HEK293 (cell line): ENCODE measurements around the gene PPM1K.
A peak's percentile ranks its signal among the peaks of the same experiment; 100 is the strongest.

Experiments
- KLF9 ChIP-seq: fragments of 450-650 bp; formaldehyde crosslinking; IDR thresholded peaks from 2 replicates; pipeline ENCODE4 v1.5.1; 2016; ENCODE audit warnings: missing biosample characterization, missing genetic modification characterization, low read depth
- PRDM1 ChIP-seq: fragments of 450-650 bp; formaldehyde crosslinking; IDR thresholded peaks from 2 replicates; pipeline ENCODE4; 2016; ENCODE audit warnings: missing biosample characterization, missing genetic modification characterization
- PRDM4 ChIP-seq: fragments of 450-650 bp; formaldehyde crosslinking; IDR thresholded peaks from 2 replicates; pipeline ENCODE4 v1.5.1; 2017; ENCODE audit warnings: missing biosample characterization, missing genetic modification characterization
- REST ChIP-seq: fragments of 450-650 bp; formaldehyde crosslinking; IDR thresholded peaks from 2 replicates; pipeline ENCODE4 v1.5.1; 2016; ENCODE audit warnings: missing biosample characterization, missing genetic modification characterization
- SP2 ChIP-seq: fragments of 450-650 bp; formaldehyde crosslinking; IDR thresholded peaks from 2 replicates; pipeline ENCODE4 v1.5.1; 2016; ENCODE audit warnings: missing biosample characterization, missing genetic modification characterization
- TSHZ1 ChIP-seq: fragments of 450-650 bp; formaldehyde crosslinking; IDR thresholded peaks from 2 replicates; pipeline ENCODE4 v1.5.1; 2016; ENCODE audit warnings: missing biosample characterization, missing genetic modification characterization, borderline replicate concordance
- YY2 ChIP-seq: fragments of 450-650 bp; formaldehyde crosslinking; IDR thresholded peaks from 2 replicates; pipeline ENCODE4 v1.5.1; 2016; ENCODE audit warnings: missing biosample characterization, missing genetic modification characterization
- ZBTB11 ChIP-seq: fragments of 450-650 bp; formaldehyde crosslinking; conservative IDR thresholded peaks from 2 replicates; pipeline ENCODE4 v1.5.1; 2016; ENCODE audit warnings: low read depth, missing biosample characterization, missing genetic modification characterization
- ZBTB20 ChIP-seq: fragments of 450-650 bp; formaldehyde crosslinking; IDR thresholded peaks from 2 replicates; pipeline ENCODE4 v1.5.1; 2016; ENCODE audit warnings: missing biosample characterization, missing genetic modification characterization
- ZBTB48 ChIP-seq: fragments of 450-650 bp; formaldehyde crosslinking; IDR thresholded peaks from 2 replicates; pipeline ENCODE4 v1.5.1; 2016; ENCODE audit warnings: missing biosample characterization, missing genetic modification characterization
- ZBTB8A ChIP-seq: fragments of 450-650 bp; formaldehyde crosslinking; IDR thresholded peaks from 2 replicates; pipeline ENCODE4 v1.5.1; 2016; ENCODE audit warnings: missing biosample characterization, missing genetic modification characterization
- ZIC2 ChIP-seq: fragments of 450-650 bp; formaldehyde crosslinking; IDR thresholded peaks from 2 replicates; pipeline ENCODE4 v1.5.1; 2016; ENCODE audit warnings: missing biosample characterization, missing genetic modification characterization
- ZNF202 ChIP-seq: fragments of 450-650 bp; formaldehyde crosslinking; IDR thresholded peaks from 2 replicates; pipeline ENCODE4 v1.5.1; 2016; ENCODE audit warnings: missing biosample characterization, missing genetic modification characterization, borderline replicate concordance
- ZNF239 ChIP-seq: fragments of 450-650 bp; formaldehyde crosslinking; IDR thresholded peaks from 2 replicates; pipeline ENCODE4 v1.5.1; 2016; ENCODE audit warnings: missing biosample characterization, missing genetic modification characterization
- ZNF26 ChIP-seq: fragments of 450-650 bp; formaldehyde crosslinking; IDR thresholded peaks from 2 replicates; pipeline ENCODE4 v1.5.1; 2016; ENCODE audit warnings: missing biosample characterization, missing genetic modification characterization
- ZNF280D ChIP-seq: fragments of 450-650 bp; formaldehyde crosslinking; IDR thresholded peaks from 2 replicates; pipeline ENCODE4 v1.5.1; 2016; ENCODE audit warnings: missing biosample characterization, missing genetic modification characterization
- ZNF341 ChIP-seq: fragments of 450-650 bp; formaldehyde crosslinking; IDR thresholded peaks from 2 replicates; pipeline ENCODE4; 2016; ENCODE audit warnings: low read depth, missing biosample characterization, missing genetic modification characterization
- ZNF664 ChIP-seq: fragments of 450-650 bp; formaldehyde crosslinking; IDR thresholded peaks from 2 replicates; pipeline ENCODE4 v1.5.1; 2016; ENCODE audit warnings: missing biosample characterization, missing genetic modification characterization
- ZSCAN30 ChIP-seq: fragments of 450-650 bp; IDR thresholded peaks from 2 replicates; pipeline ENCODE4 v1.5.1; 2018; ENCODE audit warnings: missing biosample characterization, mild to moderate bottlenecking, missing genetic modification characterization, moderate library complexity

Gene PPM1K

GRCh38 chr4:88283661-88284438 is 511 bp downstream of the PPM1K start (continued):
- TF ChIP-seq ZBTB11 (tag by site-specific recombination) (peak; percentile 49), ZSCAN30 (tag by site-specific recombination) (peak; percentile 8; the same call in 1 of the 2 replicates), ZIC2 (tag by site-specific recombination) (no peak), ZNF341 (tag by site-specific recombination) (peak; percentile 68), PRDM1 (tag by site-specific recombination) (peak; percentile 33; the same call in 1 of the 2 replicates), ZBTB8A (tag by site-specific recombination) (peak; percentile 66), ZNF239 (tag by site-specific recombination) (no peak), REST (no peak), PRDM4 (tag by site-specific recombination) (peak; percentile 69; the same call in 1 of the 2 replicates), SP2 (tag by site-specific recombination) (peak; percentile 85), ZBTB20 (tag by site-specific recombination) (peak; percentile 61), ZNF202 (tag by site-specific recombination) (no peak), ZBTB48 (tag by site-specific recombination) (0 out of 2 replicates have a peak, but pooled peaks have one; percentile 16), ZNF664 (tag by site-specific recombination) (no peak), TSHZ1 (no peak), YY2 (tag by site-specific recombination) (no peak), ZNF26 (no peak), KLF9 (tag by site-specific recombination) (peak; percentile 22; the same call in 1 of the 2 replicates), ZNF280D (tag by site-specific recombination) (no peak)
